Tibial nerve (tissue), 4 donors: Measurements from ENCODE around the gene GPC6. TPM values are rescaled to one million over a fixed set of nuclear protein-coding genes. Genes with fewer than 3 reads are reported as not detected.

Source experiments
- DNase-seq, 2 donors: peaks; one replicate each; pipeline ENCODE4 v3.0.0-alpha.2; 2019; ENCODE audit warnings: low spot score in 2 of 2
- H3K27ac ChIP-seq, 4 donors: fragments of 200-600 bp; sonication (generic) in 3 of 4; one replicate each; pipeline ENCODE4 v1.5.1; 2017 to 2019; ENCODE audit warnings: mild to moderate bottlenecking in 1 of 4
- H3K27me3 ChIP-seq, 2 donors: fragments of 200-600 bp; sonication (generic) in 1 of 2; one replicate each; pipeline versions ENCODE4 v1.5.1 to v1.6.0; 2017 to 2019
- H3K36me3 ChIP-seq, 3 donors: fragments of 200-600 bp; sonication (generic); one replicate each; pipeline ENCODE4 v1.5.1; 2018 to 2019
- H3K4me1 ChIP-seq, 4 donors: fragments of 200-600 bp; sonication (generic) in 3 of 4; one replicate each; pipeline ENCODE4 v1.5.1; 2017 to 2019
- H3K4me3 ChIP-seq, 4 donors: fragments of 200-600 bp; sonication (generic) in 3 of 4; one replicate each; pipeline ENCODE4 v1.5.1; 2017 to 2019; ENCODE audit warnings: mild to moderate bottlenecking in 1 of 4, moderate library complexity in 1 of 4
- H3K9me3 ChIP-seq, 4 donors: fragments of 200-600 bp; sonication (generic) in 3 of 4; one replicate each; pipeline ENCODE4 v1.5.1; 2017 to 2019
- CTCF ChIP-seq, 5 experiments: fragments of 200-600 bp in 3 of 5; fragments of 450-650 bp in 2 of 5; sonication (generic) in 3 of 5; IDR thresholded peaks; one replicate each; pipeline ENCODE4 v1.5.1; 2016 to 2019; ENCODE audit warnings: antibody characterized with exemption in 5 of 5, mild to moderate bottlenecking in 3 of 5, moderate library complexity in 2 of 5
- EP300 ChIP-seq, 2 donors: sonication (generic); formaldehyde crosslinking; IDR thresholded peaks; one replicate each; pipeline ENCODE4 v1.6.1; 2017; ENCODE audit warnings: antibody characterized with exemption in 2 of 2, mild to moderate bottlenecking in 1 of 2
- POLR2A ChIP-seq, 2 donors: fragments of 450-650 bp; IDR thresholded peaks; one replicate each; pipeline ENCODE4 v1.6.1; 2017; ENCODE audit warnings: antibody characterized with exemption in 2 of 2, mild to moderate bottlenecking in 2 of 2, moderate library complexity in 2 of 2
- WGBS, 2 donors: methylation state at CpG; one replicate each; pipeline ENCODE4 v1.1.5; 2018; 5-methylcytosine and 5-hydroxymethylcytosine counted together
- total RNA-seq, 4 donors: library from RNA; depleted of rRNA; stranded (reverse); fragments of >200 nt; gene quantifications; one replicate each; pipeline ENCODE4 v1.1.0, GENCODE V29; 2016

Gene GPC6
- total RNA-seq, 4 donors from 2014 or later = 21.9 to 39.5 (median 29.8) TPM

GRCh38 chr13:93216122-93216521 is 10.5 kb upstream of the GPC6 start:
- Histone ChIP-seq H3K27ac (no peak overlapping the region), H3K9me3 (peaks cover 0 to 4% (median 0%) of the 10 kb centered on the region in 4 donors), H3K4me1 (peaks cover 0 to 15% (median 0%) of the 10 kb centered on the region in 4 donors), H3K4me3 (no peak overlapping the region), H3K27me3 (no peaks in the 10 kb centered on the region), H3K36me3 (no peaks in the 10 kb centered on the region)
- DNase-seq = no peak
- 94 to 100% methylated on average over 1 of the region's 1 CpG for WGBS, 2 donors
- no peak for TF ChIP-seq EP300 (IDR thresholded peaks at IDR 0.05)
- no peak for TF ChIP-seq POLR2A (IDR thresholded peaks at IDR 0.05)

GRCh38 chr13:93217721-93218261 is 8.8 kb upstream of the GPC6 start:
- H3K4me3 ChIP-seq = no peak overlapping the region
- TF ChIP-seq POLR2A (IDR thresholded peaks at IDR 0.05) = no peak
- TF ChIP-seq EP300 (IDR thresholded peaks at IDR 0.05) = no peak
- no peak for TF ChIP-seq CTCF (IDR thresholded peaks at IDR 0.05)
- 30% methylated on average over 6 of the region's 6 CpGs for WGBS, 2 donors
- H3K4me1 ChIP-seq = peaks cover 0 to 15% (median 0%) of the 10 kb centered on the region in 4 donors
- no peaks in the 10 kb centered on the region for H3K9me3 ChIP-seq
- no peaks in the 10 kb centered on the region for H3K27me3 ChIP-seq
- H3K36me3 ChIP-seq = no peaks in the 10 kb centered on the region
- DNase-seq = no peak
- H3K27ac ChIP-seq = peak overlapping the region in 1 of 4 donors; percentile 57

GRCh38 chr13:93218583-93218982 is 8.0 kb upstream of the GPC6 start:
- no peak overlapping the region for H3K4me3 ChIP-seq
- H3K27ac ChIP-seq = no peak overlapping the region
- 62 to 87% methylated on average over 3 of the region's 3 CpGs for WGBS, 2 donors
- H3K36me3 ChIP-seq = no peaks in the 10 kb centered on the region
- no peaks in the 10 kb centered on the region for H3K9me3 ChIP-seq
- peaks cover 0 to 15% (median 0%) of the 10 kb centered on the region in 4 donors for H3K4me1 ChIP-seq
- no peak for DNase-seq
- no peaks in the 10 kb centered on the region for H3K27me3 ChIP-seq
- TF ChIP-seq EP300 (IDR thresholded peaks at IDR 0.05) (no peak), POLR2A (IDR thresholded peaks at IDR 0.05) (no peak)

- 44 to 47% methylated on average over 3 of the region's 3 CpGs for WGBS, 2 donors
- DNase-seq = no peak
- no peaks in the 10 kb centered on the region for H3K36me3 ChIP-seq
- no peaks in the 10 kb centered on the region for H3K27me3 ChIP-seq
- H3K27ac ChIP-seq = no peak overlapping the region
- H3K4me1 ChIP-seq = peaks cover 0 to 15% (median 0%) of the 10 kb centered on the region in 4 donors
- no peak for TF ChIP-seq EP300 (IDR thresholded peaks at IDR 0.05)
- TF ChIP-seq CTCF (IDR thresholded peaks at IDR 0.05) = no peak
- TF ChIP-seq POLR2A (IDR thresholded peaks at IDR 0.05) = no peak
- no peak overlapping the region for H3K4me3 ChIP-seq
- no peaks in the 10 kb centered on the region for H3K9me3 ChIP-seq
These were observed 6.5 kb upstream of the GPC6 start for GRCh38 chr13:93220073-93220472.

GRCh38 chr13:93222976-93223375 is 3.6 kb upstream of the GPC6 start:
- Histone ChIP-seq H3K36me3 (no peaks in the 10 kb centered on the region), H3K4me1 (peaks cover 0 to 14% (median 0%) of the 10 kb centered on the region in 4 donors), H3K27me3 (no peaks in the 10 kb centered on the region), H3K4me3 (no peak overlapping the region), H3K27ac (no peak overlapping the region), H3K9me3 (no peaks in the 10 kb centered on the region)
- TF ChIP-seq CTCF (IDR thresholded peaks at IDR 0.05) (no peak), POLR2A (IDR thresholded peaks at IDR 0.05) (no peak), EP300 (IDR thresholded peaks at IDR 0.05) (no peak)
- WGBS, 2 donors = 62 to 65% methylated on average over 4 of the region's 4 CpGs
- no peak for DNase-seq

- Histone ChIP-seq H3K9me3 (no peaks in the 10 kb centered on the region), H3K4me1 (peaks cover 0 to 13% (median under 1%) of the 10 kb centered on the region in 4 donors), H3K27ac (no peak overlapping the region), H3K4me3 (no peak overlapping the region), H3K27me3 (peaks cover 0 to 5% of the 10 kb centered on the region in 2 donors), H3K36me3 (no peaks in the 10 kb centered on the region)
- no peak for DNase-seq
- TF ChIP-seq EP300 (IDR thresholded peaks at IDR 0.05) = no peak
- TF ChIP-seq CTCF (IDR thresholded peaks at IDR 0.05) = no peak
- no peak for TF ChIP-seq POLR2A (IDR thresholded peaks at IDR 0.05)
- WGBS, 2 donors = 84 to 95% methylated on average over 1 of the region's 1 CpG
These were observed 2.1 kb upstream of the GPC6 start for GRCh38 chr13:93224535-93224934.
